GM12891 (cell line): Measurements from ENCODE around the gene TECTA.

ENCODE experiments used
- POLR2A ChIP-seq: IDR thresholded peaks from 2 replicates; pipeline ENCODE4 v1.6.1; 2011; ENCODE audit warnings: low read depth, low read length, control low read depth
- POLR2AphosphoS5 ChIP-seq: IDR thresholded peaks from 2 replicates; pipeline ENCODE4 v1.6.1; 2011; ENCODE audit warnings: low read depth, low read length, control low read depth

- TF ChIP-seq POLR2AphosphoS5 (no peak), POLR2A (no peak)
Measured at GRCh38 chr11:121140369-121140768, 39.3 kb downstream of the TECTA start.
